Osteocyte (in vitro differentiated cells): ENCODE results near the gene GMPPB. TPM values are rescaled to one million over a fixed set of nuclear protein-coding genes. Genes with fewer than 3 reads are reported as not detected.

Experiments
- DNase-seq: peaks from one replicate; pipeline ENCODE4 v3.0.0; 2021; ENCODE audit warnings: mixed read lengths; ENCODE audit not compliant: unreplicated experiment; ENCODE audit errors: extremely low spot score
- H3K27ac Mint-ChIP-seq: one replicate; pipeline ENCODE4 v1.8.0; 2021; ENCODE audit warnings: mild to moderate bottlenecking, mixed read lengths; ENCODE audit not compliant: unreplicated experiment
- H3K27me3 Mint-ChIP-seq: one replicate; pipeline ENCODE4 v1.8.0; 2021; ENCODE audit warnings: mixed read lengths; ENCODE audit not compliant: unreplicated experiment
- H3K36me3 Mint-ChIP-seq: one replicate; pipeline ENCODE4 v1.8.0; 2021; ENCODE audit warnings: mixed read lengths; ENCODE audit not compliant: unreplicated experiment
- H3K4me1 Mint-ChIP-seq: one replicate; pipeline ENCODE4 v1.8.0; 2021; ENCODE audit warnings: mixed read lengths; ENCODE audit not compliant: unreplicated experiment
- H3K4me3 Mint-ChIP-seq: one replicate; pipeline ENCODE4 v1.8.0; 2021; ENCODE audit warnings: mild to moderate bottlenecking, moderate library complexity, mixed read lengths; ENCODE audit not compliant: unreplicated experiment
- H3K9me3 Mint-ChIP-seq: one replicate; pipeline ENCODE4 v1.8.0; 2021; ENCODE audit warnings: mixed read lengths; ENCODE audit not compliant: unreplicated experiment
- total RNA-seq: library from RNA; stranded (reverse); gene quantifications from 2 replicates; pipeline ENCODE4 v1.2.1, GENCODE V29; 2021
- TF ChIP-seq, protein P1 (sequence below): fragments of 200-600 bp; sonication (generic); IDR thresholded peaks from 2 replicates; pipeline ENCODE4 v1.5.0; 2021; ENCODE audit warnings: antibody characterized with exemption, mild to moderate bottlenecking, moderate library complexity

The GMPPB gene
- total RNA-seq, 1 donor from 2014 or later = 27.5 TPM

DNA sequence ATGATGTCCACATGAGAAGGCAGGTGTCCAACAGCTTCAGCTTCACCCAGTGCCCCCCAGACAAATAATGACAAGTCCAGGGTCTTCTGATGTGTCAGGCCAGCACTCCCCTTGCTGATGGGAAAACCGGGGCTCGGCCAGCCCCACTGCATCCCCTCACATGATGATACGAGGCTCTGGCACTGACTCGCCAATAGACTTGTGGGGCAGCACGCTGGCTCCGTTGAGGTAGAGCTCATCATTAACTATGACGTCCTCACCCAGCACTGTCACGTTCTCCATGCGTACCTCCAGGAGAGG lies 2.2 kb downstream of the GMPPB start:
- no peak overlapping the region for H3K4me3 Mint-ChIP-seq
- no peak overlapping the region for H3K27ac Mint-ChIP-seq
- TF ChIP-seq, protein P1, sequence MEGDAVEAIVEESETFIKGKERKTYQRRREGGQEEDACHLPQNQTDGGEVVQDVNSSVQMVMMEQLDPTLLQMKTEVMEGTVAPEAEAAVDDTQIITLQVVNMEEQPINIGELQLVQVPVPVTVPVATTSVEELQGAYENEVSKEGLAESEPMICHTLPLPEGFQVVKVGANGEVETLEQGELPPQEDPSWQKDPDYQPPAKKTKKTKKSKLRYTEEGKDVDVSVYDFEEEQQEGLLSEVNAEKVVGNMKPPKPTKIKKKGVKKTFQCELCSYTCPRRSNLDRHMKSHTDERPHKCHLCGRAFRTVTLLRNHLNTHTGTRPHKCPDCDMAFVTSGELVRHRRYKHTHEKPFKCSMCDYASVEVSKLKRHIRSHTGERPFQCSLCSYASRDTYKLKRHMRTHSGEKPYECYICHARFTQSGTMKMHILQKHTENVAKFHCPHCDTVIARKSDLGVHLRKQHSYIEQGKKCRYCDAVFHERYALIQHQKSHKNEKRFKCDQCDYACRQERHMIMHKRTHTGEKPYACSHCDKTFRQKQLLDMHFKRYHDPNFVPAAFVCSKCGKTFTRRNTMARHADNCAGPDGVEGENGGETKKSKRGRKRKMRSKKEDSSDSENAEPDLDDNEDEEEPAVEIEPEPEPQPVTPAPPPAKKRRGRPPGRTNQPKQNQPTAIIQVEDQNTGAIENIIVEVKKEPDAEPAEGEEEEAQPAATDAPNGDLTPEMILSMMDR = no peak
- no peak for DNase-seq
- no peaks in the 10 kb centered on the region for H3K9me3 Mint-ChIP-seq
- peaks cover 11% of the 10 kb centered on the region for H3K36me3 Mint-ChIP-seq
- H3K4me1 Mint-ChIP-seq = peaks cover 29% of the 10 kb centered on the region
- no peaks in the 10 kb centered on the region for H3K27me3 Mint-ChIP-seq

DNA sequence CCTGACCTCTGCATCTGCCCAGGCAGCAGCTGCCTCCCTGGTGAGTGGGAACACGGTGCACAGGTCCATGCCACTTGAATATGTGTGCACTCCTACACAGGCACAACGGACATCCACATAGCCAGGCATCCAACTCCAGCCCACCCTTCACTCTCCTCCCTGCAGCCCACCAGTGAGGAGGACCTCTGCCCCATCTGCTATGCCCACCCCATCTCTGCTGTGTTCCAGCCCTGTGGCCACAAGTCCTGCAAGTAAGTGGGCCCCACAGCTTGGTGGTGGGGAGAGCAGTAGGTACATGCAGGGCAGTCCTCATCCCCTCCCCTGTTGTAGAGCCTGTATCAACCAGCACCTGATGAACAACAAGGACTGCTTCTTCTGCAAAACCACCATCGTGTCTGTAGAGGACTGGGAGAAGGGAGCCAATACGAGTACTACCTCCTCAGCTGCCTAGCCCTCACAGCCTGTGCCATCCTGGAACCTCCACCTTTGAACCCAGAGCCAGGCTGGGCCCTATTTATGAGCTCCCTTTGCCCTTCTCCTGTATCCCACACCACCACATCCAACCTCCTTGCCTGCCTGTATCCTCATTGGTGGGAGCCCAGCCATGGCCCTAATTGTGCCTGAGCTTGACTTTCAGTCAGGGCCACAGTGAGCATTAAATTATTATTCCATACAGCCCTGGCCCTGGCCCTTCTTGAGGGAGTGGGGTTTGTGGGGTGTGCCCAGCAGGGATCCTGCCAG lies 2.7 kb downstream of the GMPPB start:
- H3K27me3 Mint-ChIP-seq = no peaks in the 10 kb centered on the region
- H3K4me3 Mint-ChIP-seq = no peak overlapping the region
- no peaks in the 10 kb centered on the region for H3K9me3 Mint-ChIP-seq
- peaks cover 29% of the 10 kb centered on the region for H3K4me1 Mint-ChIP-seq
- peak overlapping the region; percentile 90 for H3K27ac Mint-ChIP-seq
- DNase-seq = no peak
- TF ChIP-seq, protein P1 = no peak
- H3K36me3 Mint-ChIP-seq = peaks cover 11% of the 10 kb centered on the region

DNA sequence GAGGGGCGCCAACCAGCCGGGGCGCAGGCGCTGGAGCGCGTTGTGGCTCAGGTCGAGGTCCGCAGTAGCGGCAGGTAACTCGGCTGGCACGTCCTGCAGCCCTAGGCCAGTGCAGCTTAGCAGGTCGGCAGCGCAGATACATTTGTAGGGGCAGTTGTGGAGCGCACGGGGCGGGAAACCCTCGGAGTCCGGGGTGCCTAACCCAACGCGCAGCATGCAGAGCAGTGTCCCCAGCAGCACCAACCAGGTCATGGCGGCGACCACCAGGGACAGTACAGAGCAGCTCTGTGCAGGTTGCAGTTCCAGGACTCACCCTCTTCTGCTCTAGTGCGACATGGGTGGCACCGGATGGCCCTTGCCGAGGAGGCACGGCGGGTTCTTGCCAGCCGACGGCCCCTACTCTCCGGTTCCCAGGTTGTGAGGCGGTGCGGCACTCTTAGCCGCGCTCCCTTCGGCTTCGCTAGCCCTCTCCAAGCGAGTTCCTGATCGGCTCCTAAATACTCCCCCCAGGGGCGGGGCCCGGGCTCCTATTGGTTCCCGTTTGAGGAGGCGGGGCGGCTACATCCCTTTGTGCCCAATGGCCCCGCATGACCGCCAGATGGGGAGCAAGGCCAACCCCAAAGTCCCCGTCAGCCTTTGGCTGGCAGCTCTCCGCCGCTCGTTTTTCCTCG lies 4.4 kb downstream of the GMPPB start, which contains the start of gene AMIGO3:
AMIGO3 (minus strand) TSS at position 471 of the 671 bp plus-strand sequence; CDS start at position 252, 219 bp downstream.
- H3K4me1 Mint-ChIP-seq = peaks cover 24% of the 10 kb centered on the region
- H3K27me3 Mint-ChIP-seq = no peaks in the 10 kb centered on the region
- peak within 1 kb of the TSS; percentile 79 for H3K4me3 Mint-ChIP-seq
- H3K27ac Mint-ChIP-seq = peak within 1 kb of the TSS; percentile 90
- DNase-seq = peak; percentile 97
- TF ChIP-seq, protein P1 = peak; percentile 69
- H3K36me3 Mint-ChIP-seq = peaks cover 6% of the 10 kb centered on the region
- no peaks in the 10 kb centered on the region for H3K9me3 Mint-ChIP-seq

DNA sequence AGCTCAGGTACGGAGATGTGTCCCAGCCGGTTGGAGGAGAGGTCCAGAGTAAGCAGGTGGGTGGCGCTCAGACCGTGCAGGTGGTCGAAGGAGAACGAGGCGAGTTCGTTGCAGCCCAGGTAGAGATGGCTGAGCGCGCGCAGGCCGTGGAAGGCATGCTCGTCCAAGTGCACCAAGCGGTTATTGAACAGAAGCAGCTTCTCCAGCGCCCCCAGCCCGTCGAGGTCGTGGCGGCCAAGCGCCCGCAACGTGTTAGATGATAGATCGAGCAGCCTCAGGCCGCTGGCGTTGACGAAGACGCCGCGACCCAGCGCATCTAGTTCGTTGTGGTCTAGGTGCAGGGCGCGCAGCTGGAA lies 4.9 kb downstream of the GMPPB start:
- Mint-ChIP-seq H3K36me3 (peaks cover 6% of the 10 kb centered on the region), H3K9me3 (no peaks in the 10 kb centered on the region), H3K27me3 (no peaks in the 10 kb centered on the region), H3K4me3 (peak overlapping the region; percentile 79), H3K4me1 (peaks cover 21% of the 10 kb centered on the region), H3K27ac (no peak overlapping the region)
- TF ChIP-seq, protein P1 = no peak
- no peak for DNase-seq
